HT1080 (cell line): ENCODE measurements around the gene RAB3A. TPM values are rescaled to one million over a fixed set of nuclear protein-coding genes. Genes with fewer than 3 reads are reported as not detected.
"Not testable (repeated sequence)": the region's sequence is repeated elsewhere in the genome, so short reads cannot be mapped to it uniquely, and the experiment has no call there.

Source experiments
- DNase-seq: peaks from one replicate; pipeline ENCODE4 v3.0.0-alpha.2; 2015; ENCODE audit warnings: low read depth
- total RNA-seq: library from RNA; depleted of rRNA; stranded (reverse); fragments of >200 nt; shearing (Covaris generic); gene quantifications from 2 replicates; pipeline ENCODE4 v1.2.3, GENCODE V29; 2014

Gene RAB3A
- total RNA-seq, 1 experiment from 2014 or later: 2.4 TPM

DNA sequence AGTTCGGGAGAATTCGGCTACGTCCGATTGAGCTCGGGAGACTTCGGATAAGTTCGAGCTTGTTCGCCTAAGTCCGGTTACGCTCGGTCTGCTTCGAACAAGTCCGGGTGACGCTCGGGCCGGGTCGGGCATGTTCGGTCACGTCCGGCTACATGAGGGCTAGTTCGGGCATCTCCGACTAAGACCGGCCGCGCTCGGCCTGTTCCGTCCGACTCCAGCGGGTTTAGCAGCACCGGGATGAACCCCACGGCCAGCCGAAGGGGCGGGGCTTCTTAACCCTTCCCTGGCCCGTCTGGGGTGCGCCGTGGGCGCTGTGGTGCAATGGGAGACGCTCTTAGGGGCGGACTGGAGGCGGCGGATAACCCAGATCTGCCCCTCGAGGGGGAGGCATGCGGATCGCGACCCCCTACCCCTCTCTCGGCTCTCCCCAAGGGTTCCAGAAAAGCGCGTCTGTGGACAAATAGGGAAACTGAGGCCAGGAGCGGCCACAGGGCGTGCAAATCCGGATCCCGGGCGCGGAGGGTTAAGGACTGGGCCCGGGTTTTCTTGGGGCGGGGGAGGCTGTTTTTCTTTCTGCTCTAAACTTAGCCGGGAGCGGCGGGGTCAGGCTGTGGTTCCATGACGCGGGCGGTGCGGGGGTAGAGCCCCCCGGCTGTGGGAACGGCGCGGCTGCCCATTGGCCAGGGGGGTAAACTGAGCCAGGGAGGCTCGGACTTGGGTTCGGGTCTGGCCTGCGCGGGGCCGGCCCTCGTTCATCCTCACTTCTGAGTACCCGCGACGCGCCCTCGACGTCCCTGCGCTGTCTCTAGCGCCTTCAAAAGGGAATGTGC lies 20.9 kb upstream of the RAB3A start:
- peak; percentile 96 for DNase-seq

- peak; percentile 32 for DNase-seq
These were observed 20.1 kb upstream of the RAB3A start for GRCh38 chr19:18223860-18224524.

DNA sequence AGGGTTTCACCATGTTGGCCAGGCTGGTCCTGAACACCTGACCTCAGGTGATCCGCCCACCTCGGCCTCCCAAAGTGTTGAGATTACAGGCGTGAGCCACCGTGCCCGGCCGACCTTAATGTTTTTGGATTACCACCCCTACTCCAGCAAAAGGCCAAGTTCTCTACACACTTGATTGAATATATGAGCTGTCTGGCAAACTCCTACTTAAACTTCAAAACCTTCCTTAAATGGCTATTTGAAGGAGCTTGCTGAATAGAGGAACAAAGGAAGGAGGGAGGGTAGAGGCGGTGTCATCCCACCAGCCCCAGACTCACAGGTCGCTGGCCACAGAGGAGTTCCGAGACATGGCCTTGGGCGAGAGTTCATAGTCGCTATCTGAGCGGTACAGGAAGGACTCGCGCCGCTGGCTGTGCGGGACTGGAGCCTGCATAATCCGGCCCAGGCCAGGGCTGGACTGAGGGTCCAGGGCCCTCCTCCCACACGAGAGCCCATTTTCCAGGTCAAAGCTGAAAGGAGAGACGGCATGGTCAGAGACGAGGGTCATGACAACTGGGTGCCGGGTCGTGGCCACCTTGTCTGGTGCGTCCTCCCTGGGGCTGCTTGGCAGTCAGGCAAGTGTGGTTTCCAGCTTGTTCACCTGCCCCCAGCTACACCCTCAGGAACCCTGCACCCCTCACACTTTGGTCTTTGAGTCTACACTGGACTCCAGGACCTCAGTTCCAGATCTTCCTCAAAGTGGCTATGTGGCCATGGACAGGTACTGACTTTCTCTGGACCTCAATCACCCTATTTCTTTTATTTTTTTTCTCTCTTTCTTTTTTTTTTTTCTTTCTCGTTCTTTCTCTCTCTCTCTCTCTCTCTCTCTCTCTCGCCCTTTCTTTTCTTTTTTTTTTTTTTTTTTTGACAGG lies 18.2 kb upstream of the RAB3A start:
- DNase-seq: no peak

GRCh38 chr19:18220632-18221275 lies 16.9 kb upstream of the RAB3A start:
- DNase-seq: no peak

DNA sequence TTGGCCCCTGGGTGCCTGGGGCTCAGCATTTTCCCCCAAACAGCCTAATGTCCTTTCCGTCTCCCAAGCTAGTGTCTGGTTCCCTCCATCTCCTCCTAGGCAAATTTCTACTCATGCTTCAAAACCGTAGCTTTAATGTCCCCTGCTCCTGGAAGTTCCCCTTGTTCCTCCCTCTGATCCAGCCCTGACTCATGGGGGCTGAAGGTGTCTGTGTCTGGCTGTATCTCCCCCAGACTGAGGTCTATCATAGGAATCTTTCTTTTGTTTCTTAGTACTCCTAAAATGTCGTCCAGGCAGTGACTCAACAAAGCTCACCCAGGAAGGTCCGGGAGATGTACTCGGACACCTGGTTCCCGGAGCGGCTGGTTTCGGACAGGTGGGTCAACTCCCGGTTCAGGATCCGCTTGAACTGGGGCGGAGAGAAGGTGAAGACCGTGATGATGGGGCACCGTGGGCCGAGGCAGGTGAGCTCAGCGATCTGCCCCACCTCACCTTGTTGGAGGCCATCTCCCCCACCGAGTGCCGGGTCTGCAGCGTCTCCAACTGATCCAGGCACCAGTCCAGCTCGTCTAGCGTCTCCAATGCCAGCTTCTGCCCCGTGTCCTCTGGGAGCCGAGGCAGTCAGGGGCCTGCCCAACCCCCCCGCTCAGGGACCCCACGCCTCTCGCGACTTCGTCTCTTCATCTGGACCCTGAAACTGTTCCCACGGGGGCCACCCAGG lies 16.2 kb upstream of the RAB3A start:
- DNase-seq: no peak

DNA sequence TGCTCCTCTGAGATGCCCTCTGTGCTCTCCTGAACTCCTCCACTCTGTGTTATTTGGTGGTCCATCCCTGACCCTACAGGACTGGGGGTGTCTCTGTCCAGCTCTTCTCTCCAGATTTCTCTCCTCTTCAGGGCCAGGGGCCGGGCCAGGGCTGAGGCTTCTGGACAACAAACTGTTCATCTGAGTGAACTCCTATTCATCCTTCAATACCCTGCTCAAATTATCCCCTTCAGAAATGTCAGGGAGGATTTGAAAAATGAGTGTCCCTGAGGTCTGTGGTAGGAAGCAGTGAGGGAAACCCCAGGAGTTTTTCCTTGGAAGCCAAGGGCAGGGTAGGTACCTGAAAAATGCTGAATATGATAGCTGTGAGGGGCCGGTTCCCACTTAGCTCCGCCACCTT lies 14.8 kb upstream of the RAB3A start:
- no peak for DNase-seq

DNA sequence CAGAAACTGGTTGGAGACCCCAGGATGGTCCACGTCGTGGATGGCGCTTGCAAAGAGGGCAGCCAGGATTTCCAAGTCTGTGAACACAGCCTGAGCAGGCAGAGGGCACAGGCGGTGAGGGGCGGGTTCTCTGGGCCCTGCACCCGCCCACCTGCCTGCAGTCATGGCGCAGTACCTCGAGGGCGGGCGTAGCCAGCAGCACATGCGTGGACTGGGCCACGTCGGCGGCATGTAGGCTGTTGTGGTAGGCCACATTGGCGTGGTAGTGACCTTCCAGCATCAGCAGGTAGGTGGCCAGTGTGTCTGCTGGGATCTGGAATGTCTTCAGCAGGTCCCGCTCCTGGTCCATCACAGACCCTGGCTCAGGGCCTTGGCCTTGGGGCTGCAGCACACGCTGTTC lies 14.3 kb upstream of the RAB3A start:
- no peak for DNase-seq

- no peak for DNase-seq
These were observed 12.9 kb upstream of the RAB3A start for GRCh38 chr19:18216789-18217188.

- DNase-seq: peak; percentile 61
These were observed 11.1 kb upstream of the RAB3A start for GRCh38 chr19:18214779-18215433.

DNA sequence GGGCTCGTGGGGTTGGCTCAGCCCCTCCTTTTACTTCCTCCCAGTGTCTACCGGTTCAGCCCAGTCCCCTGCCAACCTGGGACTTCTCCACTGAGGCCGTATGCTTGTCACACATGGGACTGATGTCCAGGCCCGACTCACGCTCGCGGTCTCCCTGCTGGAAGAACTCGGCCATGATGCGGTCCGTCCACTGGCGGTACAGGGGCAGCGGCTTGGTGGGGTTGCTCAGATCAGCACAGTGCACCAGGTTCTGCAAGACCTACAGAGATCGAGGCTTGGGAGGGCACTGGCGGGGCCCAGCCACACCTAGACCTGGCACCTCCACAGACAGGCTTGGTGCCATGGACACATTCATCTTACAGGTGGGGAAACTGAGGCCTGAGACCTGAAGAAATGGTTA lies 7.8 kb upstream of the RAB3A start:
- DNase-seq: no peak

DNA sequence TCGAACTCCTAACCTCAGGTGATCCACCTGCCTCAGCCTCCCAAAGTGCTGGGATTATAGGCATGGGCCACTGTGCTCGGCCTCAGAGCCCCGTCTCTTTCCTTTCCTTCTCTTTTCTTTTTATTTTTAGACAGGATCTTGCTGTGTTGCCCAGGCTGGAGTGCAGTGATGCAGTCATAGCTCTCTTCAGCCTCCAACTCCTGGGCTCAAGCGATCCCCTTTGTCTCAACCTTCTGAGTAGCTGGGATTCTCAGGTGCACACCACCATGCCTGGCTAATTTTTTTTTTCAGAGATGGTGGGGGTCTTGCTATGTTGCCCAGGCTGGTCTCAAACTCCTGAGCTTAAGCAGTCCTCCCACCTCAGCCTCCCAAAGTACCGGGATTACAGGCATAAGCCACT lies 6.1 kb upstream of the RAB3A start:
- DNase-seq: not testable (repeated sequence)

DNA sequence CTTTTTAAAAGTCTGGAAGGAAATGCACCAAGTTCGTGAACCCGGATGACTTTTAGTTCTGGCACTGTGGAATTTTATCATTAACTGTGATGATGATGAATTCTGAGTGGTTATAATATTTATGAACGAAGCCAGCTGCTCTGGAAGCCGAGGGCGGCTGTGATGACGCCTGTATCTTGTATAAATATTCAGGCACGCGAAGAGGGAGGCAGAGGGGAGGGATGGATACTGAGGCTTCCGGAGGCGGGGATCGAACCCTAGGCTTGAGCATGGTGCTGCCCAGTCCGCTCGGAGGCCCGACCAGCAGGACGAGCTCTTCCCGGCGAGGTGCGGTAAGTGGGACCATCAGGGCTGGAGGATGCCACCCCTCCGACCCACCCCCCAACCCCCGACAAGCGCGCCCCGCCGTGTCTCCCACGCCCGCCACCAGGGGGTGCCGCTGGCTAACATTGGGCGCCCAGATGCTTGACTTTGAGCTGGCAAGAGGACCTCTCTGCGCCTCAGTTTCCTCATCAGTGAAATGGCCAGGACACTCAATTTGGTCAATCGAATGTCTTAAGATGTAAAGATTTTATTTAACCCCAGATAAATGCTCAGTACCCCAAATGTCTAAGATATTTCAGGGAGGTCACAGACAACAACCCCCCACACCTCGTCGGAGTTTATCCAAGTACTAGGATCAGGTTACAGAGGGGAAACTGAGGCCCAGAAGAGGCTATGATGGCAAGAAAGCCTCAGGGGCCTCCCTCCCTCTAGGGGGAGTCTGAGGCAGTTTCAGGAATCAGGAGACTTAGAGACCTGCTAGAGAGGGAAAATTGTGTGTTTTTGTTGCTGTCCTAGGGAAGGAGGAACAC lies 4.5 kb upstream of the RAB3A start:
- no peak for DNase-seq

- DNase-seq: no peak
These were observed 2.2 kb upstream of the RAB3A start for GRCh38 chr19:18206018-18206417.

GRCh38 chr19:18205200-18205892 lies 1.5 kb upstream of the RAB3A start:
- DNase-seq: peak; percentile 22

- peak; percentile 7 for DNase-seq
These were observed 755 bp upstream of the RAB3A start for GRCh38 chr19:18204394-18205199.

DNA sequence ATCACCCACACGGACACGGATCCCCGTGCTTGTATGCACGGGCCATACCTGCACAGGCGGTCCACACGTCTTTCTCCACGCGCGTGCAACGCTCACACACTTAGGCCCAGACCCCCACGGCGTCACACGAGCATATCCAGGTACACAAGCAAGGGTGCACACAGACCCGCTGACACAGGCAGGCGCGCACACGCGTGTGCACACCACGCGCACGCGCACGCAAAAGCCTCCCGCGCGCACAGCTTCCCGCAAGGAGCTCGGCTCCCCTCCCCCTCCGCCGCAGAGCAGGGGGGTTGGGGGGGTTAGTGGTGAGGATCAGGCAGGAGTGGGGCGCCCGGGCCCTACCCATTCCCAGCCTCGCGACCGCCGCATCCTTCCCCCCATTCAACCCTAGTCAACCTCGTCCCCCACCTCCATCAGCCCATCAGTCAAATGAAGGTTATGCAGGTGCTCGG lies 407 bp downstream of the RAB3A start:
- no peak for DNase-seq

DNA sequence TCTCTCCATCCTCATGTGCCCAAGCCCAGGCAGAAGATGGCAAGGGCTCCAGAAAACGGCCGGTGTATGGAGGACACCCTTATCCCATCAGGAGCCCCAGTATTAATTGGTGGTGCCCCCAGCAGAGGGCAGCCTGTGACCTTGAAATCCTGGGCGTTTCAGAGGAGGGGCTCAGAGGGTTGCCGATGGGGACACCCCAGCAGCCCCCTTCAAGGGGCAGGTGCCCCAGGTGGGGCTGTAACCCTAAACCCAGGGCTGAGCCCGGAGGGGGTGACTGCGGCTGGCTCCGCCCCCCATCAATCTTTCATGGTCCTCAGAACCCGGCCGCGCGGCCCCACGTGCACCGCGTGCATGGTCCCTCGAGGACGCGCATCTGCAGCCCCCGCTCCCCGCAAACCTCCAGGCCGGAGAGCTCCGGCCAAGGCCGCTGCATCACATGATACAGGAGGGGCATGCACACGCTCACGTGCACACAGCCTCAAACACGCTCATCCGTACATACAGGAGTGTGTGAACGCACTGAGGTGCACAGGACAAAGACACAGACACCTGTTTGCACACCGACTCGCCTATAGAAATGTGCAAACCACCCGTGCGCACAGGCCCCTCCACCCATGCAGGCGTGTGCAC lies 949 bp downstream of the RAB3A start:
- DNase-seq: no peak
